Panc1 (cell line): Measurements from ENCODE around the gene FAM78A.

Experiments used
- CTCF ChIP-seq: fragments of 450-650 bp; IDR thresholded peaks from 2 replicates; pipeline ENCODE4 v1.5.1; 2017; ENCODE audit warnings: mild to moderate bottlenecking
- POLR2AphosphoS5 ChIP-seq: IDR thresholded peaks from 2 replicates; pipeline ENCODE4 v1.6.1; 2012; ENCODE audit warnings: mild to moderate bottlenecking, low read depth, low read length, moderate library complexity

DNA sequence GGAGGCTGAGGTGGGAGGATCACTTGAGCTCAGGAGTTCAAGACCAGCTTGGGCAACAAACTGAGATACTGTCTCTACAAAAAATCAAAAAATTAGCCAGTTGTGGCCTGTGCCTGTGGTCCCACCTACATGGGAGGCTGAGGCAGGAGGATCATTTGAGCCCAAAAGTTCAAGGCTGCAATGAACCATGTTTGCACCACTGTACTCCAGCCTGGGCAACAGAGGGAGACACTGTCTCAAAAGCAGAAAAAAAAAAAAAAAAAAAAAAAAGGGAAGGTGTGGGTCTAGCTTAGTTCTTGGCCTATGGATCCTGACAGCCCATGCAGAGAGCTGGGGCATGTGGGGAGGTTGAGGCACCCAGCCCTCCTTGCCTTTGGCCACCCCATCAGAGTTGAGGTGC lies 24.1 kb upstream of the FAM78A start:
- TF ChIP-seq CTCF (no peak), POLR2AphosphoS5 (no peak)
